Lung (tissue), 12 donors: ENCODE data around the gene CREB5. TPM values are rescaled to one million over a fixed set of nuclear protein-coding genes. Genes with fewer than 3 reads are reported as not detected.

Experiments
- ATAC-seq: fragments of 200-7000 bp; cut with Tn5 transposase; one replicate; pipeline ENCODE4 v1.9.1; 2020; ENCODE audit warnings: moderate number of reproducible peaks; ENCODE audit not compliant: insufficient read depth, low FRiP score
- DNase-seq, 3 donors: peaks; one replicate each; pipeline ENCODE4 v3.0.0-alpha.2; 2013 to 2017
- H3K27ac ChIP-seq, 2 donors: one replicate each; pipeline ENCODE4 v1.5.1; 2013; ENCODE audit warnings: mild to moderate bottlenecking in 2 of 2, moderate library complexity in 2 of 2, control low read depth in 1 of 2, inconsistent platforms in 1 of 2, low read depth in 1 of 2, low read length in 1 of 2
- H3K27me3 ChIP-seq, 3 donors: one replicate each; pipeline ENCODE4 v1.5.1; 2013; ENCODE audit warnings: low read length in 2 of 3; ENCODE audit not compliant: control insufficient read depth in 3 of 3, insufficient read depth in 3 of 3
- H3K36me3 ChIP-seq, 4 donors: one replicate each; pipeline ENCODE4 v1.5.1; 2013; ENCODE audit warnings: low read length in 4 of 4, mild to moderate bottlenecking in 1 of 4, moderate library complexity in 1 of 4; ENCODE audit not compliant: control insufficient read depth in 4 of 4, insufficient read depth in 4 of 4
- H3K4me1 ChIP-seq, 5 donors: one replicate each; pipeline ENCODE4 v1.5.1; 2013; ENCODE audit warnings: low read length in 5 of 5, mild to moderate bottlenecking in 2 of 5, moderate library complexity in 1 of 5; ENCODE audit not compliant: control insufficient read depth in 5 of 5, insufficient read depth in 5 of 5
- H3K4me3 ChIP-seq: one replicate; pipeline ENCODE4 v1.5.1; 2013; ENCODE audit warnings: mild to moderate bottlenecking, control low read depth, moderate library complexity
- H3K9ac ChIP-seq, 2 donors: one replicate each; pipeline ENCODE4 v1.5.1; 2013; ENCODE audit warnings: low read length in 2 of 2, control low read depth in 1 of 2; ENCODE audit not compliant: insufficient read depth in 1 of 2
- H3K9me3 ChIP-seq, 4 donors: one replicate each; pipeline ENCODE4 v1.5.1; 2013; ENCODE audit warnings: low read length in 3 of 4, mild to moderate bottlenecking in 1 of 4, moderate library complexity in 1 of 4; ENCODE audit not compliant: control insufficient read depth in 4 of 4, insufficient read depth in 3 of 4
- WGBS, 2 donors: extraction: QIAGEN DNeasy Blood & Tissue Kit; methylation state at CpG; one replicate each; pipeline ENCODE4 v1.1.7; 2013; 5-methylcytosine and 5-hydroxymethylcytosine counted together
- polyA plus RNA-seq, 2 donors: library from polyadenylated mRNA; stranded (reverse); fragments of 200-250 nt; gene quantifications; one replicate each; pipeline ENCODE4 v1.2.1, GENCODE V29; 2013
- total RNA-seq, 2 donors: library from RNA; depleted of rRNA in 1 of 2; stranded (reverse); fragments of >200 nt in 1 of 2; gene quantifications; one replicate each; pipeline ENCODE4 v1.2.1, GENCODE V29; 2014 to 2021
- TF ChIP-seq, protein P1 (sequence below): IDR thresholded peaks from 2 replicates; pipeline ENCODE4 v1.5.1; 2012; ENCODE audit warnings: mild to moderate bottlenecking; ENCODE audit errors: control extremely low read depth, extremely low read depth
- donor health status: control.
- donor health status: control.
- donor health status: Bipolar disorder and iron deficiency.
- donor health status: healthy.
- donor health status: DM: yes; HTN: yes; CAD: no.

Gene CREB5
- total and polyA plus RNA-seq, 4 donors, result 2.7 to 23.1 (median 9.6) TPM

DNA sequence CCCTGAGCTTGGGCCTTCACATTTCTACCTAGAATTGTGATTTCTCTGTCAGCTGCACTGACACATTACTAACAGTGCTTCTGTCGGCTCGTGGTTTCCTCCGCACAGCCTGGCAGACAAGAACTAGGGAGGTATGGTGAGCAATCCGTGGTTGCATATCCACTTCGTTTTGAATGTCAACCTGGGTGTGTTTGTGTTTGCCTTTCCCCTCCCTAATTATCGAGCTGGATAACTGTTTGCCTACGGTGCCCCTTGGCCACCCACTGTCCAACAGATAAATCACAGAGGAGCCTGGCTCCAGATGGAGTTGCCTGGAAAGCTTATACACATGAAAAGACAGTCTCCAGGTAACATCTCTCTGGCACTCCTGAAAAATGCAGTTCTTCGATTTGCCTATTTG, 317.0 kb downstream of the CREB5 start:
- H3K4me3 ChIP-seq, result no peak overlapping the region
- peaks cover 0 to 20% (median 15%) of the 10 kb centered on the region in 5 donors for H3K4me1 ChIP-seq
- peaks cover 0 to 2% (median under 1%) of the 10 kb centered on the region in 4 donors for H3K36me3 ChIP-seq
- ATAC-seq (no peak), DNase-seq (no peak)
- no peaks in the 10 kb centered on the region for H3K27me3 ChIP-seq
- 60 to 68% methylated on average over 8 of the region's 8 CpGs for WGBS, 2 donors
- H3K9ac ChIP-seq, result no peak overlapping the region
- H3K9me3 ChIP-seq, result peaks cover 0 to 1% (median 0%) of the 10 kb centered on the region in 4 donors
- H3K27ac ChIP-seq, result no peak overlapping the region
- TF ChIP-seq, protein P1, sequence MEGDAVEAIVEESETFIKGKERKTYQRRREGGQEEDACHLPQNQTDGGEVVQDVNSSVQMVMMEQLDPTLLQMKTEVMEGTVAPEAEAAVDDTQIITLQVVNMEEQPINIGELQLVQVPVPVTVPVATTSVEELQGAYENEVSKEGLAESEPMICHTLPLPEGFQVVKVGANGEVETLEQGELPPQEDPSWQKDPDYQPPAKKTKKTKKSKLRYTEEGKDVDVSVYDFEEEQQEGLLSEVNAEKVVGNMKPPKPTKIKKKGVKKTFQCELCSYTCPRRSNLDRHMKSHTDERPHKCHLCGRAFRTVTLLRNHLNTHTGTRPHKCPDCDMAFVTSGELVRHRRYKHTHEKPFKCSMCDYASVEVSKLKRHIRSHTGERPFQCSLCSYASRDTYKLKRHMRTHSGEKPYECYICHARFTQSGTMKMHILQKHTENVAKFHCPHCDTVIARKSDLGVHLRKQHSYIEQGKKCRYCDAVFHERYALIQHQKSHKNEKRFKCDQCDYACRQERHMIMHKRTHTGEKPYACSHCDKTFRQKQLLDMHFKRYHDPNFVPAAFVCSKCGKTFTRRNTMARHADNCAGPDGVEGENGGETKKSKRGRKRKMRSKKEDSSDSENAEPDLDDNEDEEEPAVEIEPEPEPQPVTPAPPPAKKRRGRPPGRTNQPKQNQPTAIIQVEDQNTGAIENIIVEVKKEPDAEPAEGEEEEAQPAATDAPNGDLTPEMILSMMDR, result no peak

DNA sequence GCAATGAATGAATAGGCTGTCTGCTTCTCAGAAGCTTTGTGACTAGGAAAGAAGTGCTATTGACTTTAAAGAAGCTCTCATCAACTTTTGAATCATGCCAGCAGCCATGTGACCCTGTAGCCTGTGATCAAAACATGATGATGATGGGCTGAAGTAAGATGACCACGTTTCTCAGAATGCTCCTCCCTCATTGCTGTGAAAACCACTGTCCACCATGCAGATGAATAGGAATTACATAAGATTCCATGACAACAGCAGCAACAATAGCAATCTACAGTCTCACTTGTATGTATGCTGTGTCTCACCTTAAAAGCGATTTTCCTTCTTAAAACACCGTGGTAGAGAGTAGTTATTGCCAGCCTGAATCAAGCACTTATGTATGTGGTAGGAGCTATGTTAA, 317.4 kb downstream of the CREB5 start:
- Histone ChIP-seq H3K4me3 (no peak overlapping the region), H3K27me3 (no peaks in the 10 kb centered on the region), H3K27ac (no peak overlapping the region), H3K4me1 (peaks cover 0 to 20% (median 15%) of the 10 kb centered on the region in 5 donors), H3K36me3 (no peaks in the 10 kb centered on the region), H3K9me3 (peaks cover 0 to 1% (median 0%) of the 10 kb centered on the region in 4 donors), H3K9ac (no peak overlapping the region)
- no peak for DNase-seq
- no peak for ATAC-seq
- 82 to 83% methylated on average over 3 of the region's 3 CpGs for WGBS, 2 donors
- TF ChIP-seq, protein P1, result no peak

DNA sequence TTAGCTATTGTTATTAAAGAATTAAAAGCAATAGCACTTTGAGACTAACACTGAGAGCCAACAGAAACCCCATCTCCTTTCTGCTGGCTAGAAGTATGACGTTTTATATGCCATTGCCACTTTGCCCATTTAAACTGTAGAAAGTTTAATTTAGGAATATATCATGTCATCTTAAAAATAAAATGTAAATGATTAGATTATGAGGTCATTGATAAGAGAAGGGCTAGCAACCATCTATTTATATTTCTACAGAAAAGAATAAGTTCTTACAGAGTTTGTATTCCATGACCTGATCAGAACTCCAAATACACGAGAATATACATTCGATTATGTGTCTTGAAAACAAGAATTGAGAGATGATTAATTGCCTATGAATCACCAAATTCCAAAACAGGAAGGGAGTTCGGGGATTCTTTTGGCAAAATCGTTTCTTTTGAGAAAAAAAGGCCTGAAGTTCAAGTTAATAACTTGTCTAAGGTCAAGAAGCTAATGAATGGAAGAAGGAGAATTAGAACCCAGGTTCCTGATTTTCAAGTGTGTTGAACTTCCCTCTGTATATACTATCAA, 318.9 kb downstream of the CREB5 start:
- ATAC-seq, result no peak

More for the DNA sequence above, 318.9 kb downstream of the CREB5 start:
- DNase-seq, result no peak
- WGBS, 2 donors, result 77 to 85% methylated on average over 5 of the region's 5 CpGs
- peaks cover 0 to 1% (median 0%) of the 10 kb centered on the region in 4 donors for H3K9me3 ChIP-seq
- no peak overlapping the region for H3K9ac ChIP-seq
- TF ChIP-seq, protein P1, result no peak
- no peaks in the 10 kb centered on the region for H3K36me3 ChIP-seq
- no peak overlapping the region for H3K27ac ChIP-seq
- peaks cover 0 to 20% (median 15%) of the 10 kb centered on the region in 5 donors for H3K4me1 ChIP-seq
- no peak overlapping the region for H3K4me3 ChIP-seq
- H3K27me3 ChIP-seq, result no peaks in the 10 kb centered on the region
